HL-60 (cell line): ENCODE data around the gene FMR1.

Experiments
- DNase-seq, 2 experiments: peaks; one replicate each; pipeline ENCODE4 v3.0.0-alpha.2; 2010 to 2020; ENCODE audit warnings: low read depth in 1 of 2, low spot score in 1 of 2
- H3K27ac ChIP-seq: fragments of 250-450 bp; sonication (Bioruptor Pico); replicated peaks from 2 replicates; pipeline ENCODE4 v1.5.1; 2020; ENCODE audit warnings: mild to moderate bottlenecking, moderate library complexity
- H3K27me3 ChIP-seq: fragments of 250-450 bp; sonication (Bioruptor Pico); 2 replicates; pipeline ENCODE4 v1.5.1; 2021; ENCODE audit warnings: mild to moderate bottlenecking, moderate library complexity; ENCODE audit not compliant: insufficient read depth, poor library complexity, severe bottlenecking
- H3K4me3 ChIP-seq: replicated peaks from 2 replicates; pipeline ENCODE4 v1.5.1; 2011; ENCODE audit warnings: mild to moderate bottlenecking, control low read depth, low read length; ENCODE audit not compliant: insufficient read depth
- CTCF ChIP-seq: IDR thresholded peaks from one replicate; pipeline ENCODE4 v1.5.1; 2011; ENCODE audit warnings: low read length, control low read depth, inconsistent platforms; ENCODE audit not compliant: insufficient read depth
- GABPA ChIP-seq: IDR thresholded peaks from 2 replicates; pipeline ENCODE4 v1.6.1; 2012; ENCODE audit warnings: low read depth
- POLR2AphosphoS5 ChIP-seq: IDR thresholded peaks from 2 replicates; pipeline ENCODE4 v1.6.1; 2012; ENCODE audit warnings: low read depth
- SPI1 ChIP-seq: IDR thresholded peaks from 2 replicates; pipeline ENCODE4 v1.6.1; 2012; ENCODE audit warnings: low read depth, mild to moderate bottlenecking, borderline replicate concordance
- TF ChIP-seq, protein P1 (sequence below): IDR thresholded peaks from 2 replicates; pipeline ENCODE4 v1.6.1; 2012; ENCODE audit warnings: low read depth; ENCODE audit not compliant: insufficient replicate concordance

FMR1 gene

GRCh38 chrX:147920161-147920666, 8.5 kb downstream of the FMR1 start:
- H3K4me3 ChIP-seq = no peak overlapping the region
- DNase-seq = no peak
- H3K27ac ChIP-seq = no peak overlapping the region
- TF ChIP-seq, protein P1, sequence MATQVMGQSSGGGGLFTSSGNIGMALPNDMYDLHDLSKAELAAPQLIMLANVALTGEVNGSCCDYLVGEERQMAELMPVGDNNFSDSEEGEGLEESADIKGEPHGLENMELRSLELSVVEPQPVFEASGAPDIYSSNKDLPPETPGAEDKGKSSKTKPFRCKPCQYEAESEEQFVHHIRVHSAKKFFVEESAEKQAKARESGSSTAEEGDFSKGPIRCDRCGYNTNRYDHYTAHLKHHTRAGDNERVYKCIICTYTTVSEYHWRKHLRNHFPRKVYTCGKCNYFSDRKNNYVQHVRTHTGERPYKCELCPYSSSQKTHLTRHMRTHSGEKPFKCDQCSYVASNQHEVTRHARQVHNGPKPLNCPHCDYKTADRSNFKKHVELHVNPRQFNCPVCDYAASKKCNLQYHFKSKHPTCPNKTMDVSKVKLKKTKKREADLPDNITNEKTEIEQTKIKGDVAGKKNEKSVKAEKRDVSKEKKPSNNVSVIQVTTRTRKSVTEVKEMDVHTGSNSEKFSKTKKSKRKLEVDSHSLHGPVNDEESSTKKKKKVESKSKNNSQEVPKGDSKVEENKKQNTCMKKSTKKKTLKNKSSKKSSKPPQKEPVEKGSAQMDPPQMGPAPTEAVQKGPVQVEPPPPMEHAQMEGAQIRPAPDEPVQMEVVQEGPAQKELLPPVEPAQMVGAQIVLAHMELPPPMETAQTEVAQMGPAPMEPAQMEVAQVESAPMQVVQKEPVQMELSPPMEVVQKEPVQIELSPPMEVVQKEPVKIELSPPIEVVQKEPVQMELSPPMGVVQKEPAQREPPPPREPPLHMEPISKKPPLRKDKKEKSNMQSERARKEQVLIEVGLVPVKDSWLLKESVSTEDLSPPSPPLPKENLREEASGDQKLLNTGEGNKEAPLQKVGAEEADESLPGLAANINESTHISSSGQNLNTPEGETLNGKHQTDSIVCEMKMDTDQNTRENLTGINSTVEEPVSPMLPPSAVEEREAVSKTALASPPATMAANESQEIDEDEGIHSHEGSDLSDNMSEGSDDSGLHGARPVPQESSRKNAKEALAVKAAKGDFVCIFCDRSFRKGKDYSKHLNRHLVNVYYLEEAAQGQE = no peak
- TF ChIP-seq POLR2AphosphoS5 (no peak), CTCF (no peak), SPI1 (no peak), GABPA (no peak)
- H3K27me3 ChIP-seq = no peaks in the 10 kb centered on the region

DNA sequence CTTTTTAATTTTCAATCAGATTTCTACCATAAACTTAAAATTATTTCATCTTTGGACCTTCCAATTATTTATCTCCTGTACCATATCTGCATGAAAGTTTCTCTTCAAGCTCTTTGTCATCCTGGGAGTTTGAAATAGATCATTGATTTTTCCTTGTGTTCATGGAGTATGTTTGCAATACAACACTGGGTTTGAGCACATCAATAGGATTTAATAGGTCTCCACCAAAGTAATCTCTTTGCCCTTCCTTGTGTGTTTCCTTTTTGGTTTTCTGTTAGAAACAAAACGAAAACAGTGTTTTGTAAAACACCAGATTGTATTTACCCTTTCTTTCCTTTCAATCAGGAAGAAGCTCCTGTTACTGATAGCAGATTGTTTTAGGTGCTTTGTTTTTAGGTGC, 11.9 kb downstream of the FMR1 start:
- H3K27ac ChIP-seq = no peak overlapping the region
- no peak for TF ChIP-seq SPI1
- TF ChIP-seq POLR2AphosphoS5 = no peak
- TF ChIP-seq, protein P1 = no peak
- no peak for TF ChIP-seq GABPA
- TF ChIP-seq CTCF = no peak
- no peak overlapping the region for H3K4me3 ChIP-seq
- DNase-seq = no peak
- no peaks in the 10 kb centered on the region for H3K27me3 ChIP-seq

DNA sequence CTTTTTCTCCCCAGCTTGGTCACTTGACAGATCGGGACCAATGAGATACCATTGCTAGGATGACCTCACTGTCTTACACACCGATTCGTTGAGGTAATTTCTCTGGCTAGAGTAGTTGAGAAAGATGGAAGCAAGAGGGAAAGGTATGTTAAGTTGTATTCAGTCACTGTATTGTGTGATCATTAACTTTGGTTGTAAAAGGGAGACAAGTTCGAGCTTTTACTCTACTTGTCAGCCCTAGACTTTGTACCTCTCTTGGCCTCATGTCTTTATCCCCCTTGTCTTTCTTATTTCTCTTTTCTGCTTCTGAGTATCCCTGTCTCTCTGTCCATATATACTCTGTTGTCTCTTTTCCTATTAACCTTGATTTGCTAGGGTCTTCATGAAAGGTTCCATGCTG, 15.5 kb downstream of the FMR1 start:
- Histone ChIP-seq H3K27ac (no peak overlapping the region), H3K4me3 (no peak overlapping the region), H3K27me3 (no peaks in the 10 kb centered on the region)
- TF ChIP-seq POLR2AphosphoS5 (no peak), GABPA (no peak), SPI1 (no peak), CTCF (no peak)
- TF ChIP-seq, protein P1 = no peak
- no peak for DNase-seq
